HG03571 (cell line): Measurements from ENCODE around the gene MSMO1.
"Not testable (repeated sequence)": the region's sequence is repeated elsewhere in the genome, so short reads cannot be mapped to it uniquely, and the experiment has no call there.

Source experiments
- ATAC-seq: cut with Tn5 transposase; IDR thresholded peaks from one replicate; pipeline ENCODE4 v1.9.1; 2021; ENCODE audit not compliant: unreplicated experiment

MSMO1 gene

DNA sequence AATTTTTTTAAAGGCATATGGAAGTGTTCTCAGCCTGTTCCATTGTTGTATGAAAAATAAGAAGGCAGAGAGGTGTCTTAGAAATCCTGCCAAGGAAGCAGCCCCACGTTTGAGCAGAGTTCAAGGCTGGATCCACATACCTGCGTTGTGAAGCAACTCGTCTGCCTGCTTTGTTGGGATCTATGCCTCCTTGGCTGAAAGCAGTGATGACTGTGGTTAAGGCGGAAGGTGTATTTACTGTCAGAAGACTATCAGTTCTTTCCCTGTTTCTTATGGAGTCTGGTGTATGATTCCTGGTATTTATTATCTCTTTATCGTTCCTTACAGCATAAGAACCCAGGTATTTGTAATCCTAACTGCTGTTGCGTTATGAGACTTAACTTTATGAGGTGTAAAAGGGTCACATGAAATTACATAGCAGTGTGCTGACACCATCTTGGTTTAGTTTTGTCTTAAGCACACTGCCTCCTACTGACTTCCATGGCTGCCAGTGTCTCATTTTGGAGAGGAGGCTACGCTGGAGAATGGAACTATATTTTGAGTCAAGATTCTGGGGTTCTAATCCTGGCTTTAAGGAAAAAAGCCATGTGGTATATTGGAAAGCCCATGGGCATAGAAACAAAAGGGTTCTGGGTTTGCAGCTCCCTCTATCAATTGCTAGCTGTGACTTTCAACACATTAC is 3.1 kb upstream of the MSMO1 start:
- no peak for ATAC-seq

DNA sequence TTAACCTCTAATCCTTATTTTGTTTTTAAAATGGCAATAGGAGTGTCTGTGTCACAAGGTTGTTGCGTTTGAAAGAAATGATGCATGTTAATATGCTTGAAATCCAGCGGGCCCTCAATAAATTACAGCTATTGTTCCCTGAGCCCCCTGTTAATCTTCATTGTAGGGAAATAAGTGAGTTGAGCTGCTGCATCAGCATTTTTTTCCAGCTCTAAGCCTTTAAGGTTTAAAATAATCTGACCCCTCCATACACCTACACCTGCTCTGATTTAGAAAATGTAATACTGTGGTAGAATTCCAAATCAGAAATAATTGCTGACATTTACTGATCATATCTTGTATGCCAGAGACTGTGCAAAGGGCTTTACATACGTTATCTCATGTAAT is 2.6 kb upstream of the MSMO1 start:
- ATAC-seq = no peak

DNA sequence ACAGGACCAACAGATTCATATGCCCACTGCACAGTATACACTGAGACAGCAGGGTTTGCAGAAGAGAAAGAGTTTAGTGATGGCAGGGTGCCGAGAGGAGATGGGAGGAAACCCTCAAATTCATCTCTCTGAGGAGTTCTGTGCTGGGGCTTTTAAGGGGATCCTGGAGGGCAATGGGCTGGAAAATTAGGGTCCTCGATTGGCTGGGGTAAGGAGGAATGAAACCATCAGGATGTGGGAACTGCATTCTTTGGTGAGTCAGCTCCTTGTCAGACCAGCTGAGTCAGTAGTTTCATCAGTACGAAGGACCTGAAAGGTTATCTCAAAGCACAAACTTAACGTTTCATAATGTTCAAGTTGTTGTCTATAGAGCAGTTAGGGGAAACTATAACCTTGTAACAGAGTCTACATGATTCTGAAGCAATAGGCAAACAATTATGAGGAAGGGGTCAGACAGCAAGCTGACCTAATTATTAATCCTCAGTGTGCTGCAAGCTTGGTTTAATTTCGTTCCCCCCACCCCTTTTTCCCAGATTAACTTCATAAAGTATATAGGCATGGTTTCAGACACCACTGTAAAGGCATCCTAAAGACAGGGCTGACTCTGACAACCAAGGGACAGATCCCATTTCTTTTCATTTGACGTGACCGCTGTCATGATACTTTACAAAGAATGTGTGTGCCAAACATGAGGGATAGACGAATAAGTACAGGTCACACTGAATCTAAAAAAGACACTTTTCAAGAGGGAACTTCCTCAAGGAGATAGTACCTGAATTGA is 1.5 kb upstream of the MSMO1 start:
- no peak for ATAC-seq

DNA sequence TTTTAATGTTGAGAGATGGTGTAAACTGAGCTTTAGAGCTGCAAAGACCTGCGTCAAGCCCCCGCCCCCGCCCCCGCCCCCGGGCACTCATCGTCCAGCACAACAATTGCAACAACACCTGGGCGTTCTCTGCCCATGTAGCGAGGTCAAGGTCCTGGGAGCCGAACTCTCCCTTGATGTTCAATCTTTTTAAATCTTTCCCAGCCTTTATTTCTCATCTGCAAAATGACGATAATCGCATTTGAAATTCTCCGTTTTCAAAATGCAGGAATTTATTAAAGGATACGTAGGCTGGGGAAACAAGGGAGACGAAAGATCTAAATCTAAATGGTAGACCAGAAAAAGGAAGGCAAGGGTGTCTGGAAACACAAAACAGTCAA is 648 bp upstream of the MSMO1 start:
- no peak for ATAC-seq

DNA sequence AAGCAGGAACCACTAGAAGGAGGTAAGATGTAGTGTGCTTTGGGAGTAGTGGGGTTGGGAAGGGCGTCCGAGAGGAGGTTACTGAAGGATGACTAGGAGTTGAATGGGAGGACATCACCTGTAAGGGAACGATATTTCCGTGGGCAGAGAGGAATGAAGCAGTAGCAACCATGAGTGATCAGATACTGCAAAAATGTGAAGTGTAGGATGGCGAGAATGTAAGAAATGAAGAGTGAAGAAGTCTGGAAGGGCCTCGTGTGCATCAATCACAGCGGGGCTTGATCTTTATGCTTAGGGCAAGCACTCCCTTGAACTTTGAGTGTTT is 594 bp downstream of the MSMO1 start:
- ATAC-seq = no peak

DNA sequence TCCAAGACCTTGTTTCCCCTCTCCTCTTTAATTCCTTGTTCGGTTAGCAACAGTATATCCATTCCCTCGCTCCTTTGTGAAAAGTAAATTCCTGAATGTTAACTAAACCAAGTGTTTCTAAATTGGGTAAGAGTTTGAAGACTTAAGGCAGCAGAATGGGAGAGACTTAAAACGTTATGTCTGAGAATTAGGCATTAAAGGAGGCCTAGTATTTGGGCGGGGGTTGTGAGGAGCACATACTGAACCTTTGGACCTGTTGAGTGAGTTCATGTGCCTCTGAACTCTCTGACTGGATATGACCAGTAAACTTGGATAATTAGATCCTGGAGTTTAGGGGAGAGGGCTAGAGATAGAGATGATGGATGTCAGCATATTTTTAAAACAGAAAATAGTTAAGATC is 1.2 kb downstream of the MSMO1 start:
- no peak for ATAC-seq

DNA sequence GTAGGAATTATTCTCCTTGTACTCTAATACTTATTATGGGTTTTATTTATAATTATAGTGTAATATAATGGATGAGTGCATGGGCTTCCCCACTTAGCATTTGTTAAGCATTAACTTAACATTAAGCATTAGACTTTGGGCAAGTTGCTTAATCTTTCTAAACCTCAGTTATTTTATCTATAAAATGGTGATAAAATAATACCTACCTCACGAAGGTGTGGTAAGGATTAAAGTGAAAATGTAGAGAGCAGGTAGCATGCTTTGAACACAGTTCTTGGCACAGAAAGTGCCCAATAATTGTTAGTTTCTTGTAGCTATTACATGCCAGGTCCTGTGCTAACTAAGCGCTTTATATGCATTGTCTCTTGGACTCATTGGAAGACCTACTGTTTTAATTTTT is 2.6 kb downstream of the MSMO1 start:
- no peak for ATAC-seq

DNA sequence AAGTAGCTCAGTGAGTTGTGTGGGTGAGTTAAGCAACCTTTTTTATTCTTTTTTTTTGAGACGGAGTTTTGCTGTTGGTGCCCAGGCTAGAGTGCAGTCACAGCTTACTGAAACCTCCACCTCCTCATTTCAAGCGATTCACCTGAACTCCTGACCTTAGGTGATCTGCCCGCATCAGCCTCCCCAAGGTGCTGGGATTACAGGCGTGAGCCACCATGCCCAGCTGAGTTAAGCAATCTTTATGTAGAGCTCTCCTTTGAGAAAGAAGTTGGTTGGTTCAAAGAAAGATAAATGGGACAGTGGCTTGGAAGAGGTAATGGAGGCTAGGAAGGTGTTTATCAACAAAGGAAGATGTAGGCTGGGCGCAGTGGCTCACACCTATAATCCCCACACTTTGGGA is 3.2 kb downstream of the MSMO1 start:
- no peak for ATAC-seq

DNA sequence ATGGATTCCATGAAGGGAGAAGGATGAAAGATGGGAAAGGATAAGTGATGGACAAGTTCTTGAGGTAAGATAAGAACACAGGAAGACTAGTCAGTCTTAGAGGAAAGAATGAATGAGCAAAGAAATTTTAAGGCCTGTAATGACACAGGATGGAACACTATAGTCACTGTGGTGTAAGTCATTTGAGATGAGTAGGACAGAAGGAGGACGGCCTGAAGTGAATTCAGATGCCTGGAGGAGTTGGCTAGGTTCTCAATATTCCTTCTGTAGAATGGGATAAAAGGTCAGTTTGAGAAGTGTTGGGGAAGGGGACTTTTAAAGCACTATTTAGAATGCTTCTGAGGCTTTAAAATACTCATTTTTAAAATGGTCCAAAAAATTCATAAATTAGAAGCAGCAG is 3.9 kb downstream of the MSMO1 start:
- no peak for ATAC-seq

DNA sequence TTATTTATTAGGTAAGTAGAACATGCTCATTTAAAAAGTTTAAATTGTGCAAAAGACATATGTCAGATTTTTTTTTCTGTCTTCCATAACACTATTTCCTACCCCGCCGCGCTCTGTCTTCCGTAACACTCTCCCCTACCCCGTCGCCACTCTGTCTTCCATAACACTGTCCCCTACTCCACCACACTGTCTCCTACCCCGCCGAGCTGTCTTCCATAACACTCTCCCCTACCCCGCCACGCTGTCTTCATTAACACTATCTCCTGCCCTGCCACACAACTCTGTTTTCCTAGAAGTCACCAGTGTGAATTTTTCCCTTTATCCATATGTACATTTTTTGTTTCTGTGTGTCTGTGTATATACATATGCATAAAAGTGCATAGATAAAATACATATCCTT is 4.4 kb downstream of the MSMO1 start:
- no peak for ATAC-seq

DNA sequence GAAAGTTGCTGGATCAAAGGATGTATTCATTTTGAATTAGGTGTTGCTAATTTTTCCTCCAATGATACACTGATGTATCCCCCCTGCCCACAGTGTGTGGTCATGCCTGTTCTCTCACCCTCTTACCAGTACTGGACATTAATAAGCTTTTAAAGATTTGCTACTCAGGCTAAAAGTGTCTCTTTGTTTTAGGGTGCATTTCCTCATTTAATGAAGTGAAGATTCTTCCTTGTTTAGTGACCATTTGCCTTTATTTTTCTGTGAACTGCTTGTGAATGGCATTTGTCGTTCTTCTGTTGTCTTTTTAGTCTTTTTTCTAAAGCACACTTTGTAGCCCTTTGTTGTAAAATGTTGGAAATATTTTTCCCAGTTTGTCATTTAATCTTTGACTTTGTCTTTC is 5.0 kb downstream of the MSMO1 start:
- ATAC-seq = no peak

DNA sequence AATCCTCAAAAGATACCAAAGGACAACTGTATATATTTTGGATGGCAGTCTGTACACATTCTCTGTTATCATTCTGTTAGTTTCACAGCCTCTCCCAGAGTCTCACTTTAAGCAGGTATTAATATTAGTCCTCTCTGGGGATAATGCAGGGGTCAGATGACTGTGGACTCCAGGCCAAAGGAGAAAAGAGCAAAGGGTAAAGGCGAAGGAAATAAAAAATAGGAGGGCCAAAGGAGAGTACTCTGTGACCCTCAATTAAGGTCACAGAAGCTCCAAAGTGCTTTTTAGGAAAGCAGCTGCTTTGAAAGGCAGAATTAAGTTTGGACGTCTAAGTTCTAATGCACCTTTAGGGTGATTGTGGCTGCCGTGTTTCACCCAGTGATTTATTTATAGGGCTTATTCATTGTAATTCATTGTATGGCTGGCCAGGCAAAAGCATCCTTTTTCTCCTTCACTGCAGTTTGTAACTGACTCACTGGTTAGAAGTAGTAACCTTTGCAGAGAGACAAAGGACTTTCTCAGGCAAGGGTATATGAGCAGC is 7.8 kb downstream of the MSMO1 start:
- no peak for ATAC-seq

DNA sequence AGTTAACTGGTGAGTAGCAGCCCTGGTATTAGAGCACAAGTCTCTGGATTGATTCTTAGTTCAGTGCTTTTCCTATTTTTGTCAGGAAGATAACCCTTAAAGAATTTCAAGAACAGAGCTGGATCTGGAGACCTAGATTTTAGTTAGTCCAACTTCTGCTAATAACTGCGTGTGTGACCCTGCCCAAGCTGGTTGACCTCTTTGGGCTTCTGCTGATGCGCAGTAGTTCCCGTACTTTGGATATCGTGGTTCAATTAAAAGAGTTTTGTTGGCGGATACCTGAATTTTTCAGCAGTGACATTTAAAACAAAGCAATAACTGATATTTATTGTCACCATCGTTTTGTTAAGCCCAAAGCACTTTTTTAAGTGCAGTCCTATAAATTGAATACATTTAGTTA is 9.3 kb downstream of the MSMO1 start:
- ATAC-seq = no peak

DNA sequence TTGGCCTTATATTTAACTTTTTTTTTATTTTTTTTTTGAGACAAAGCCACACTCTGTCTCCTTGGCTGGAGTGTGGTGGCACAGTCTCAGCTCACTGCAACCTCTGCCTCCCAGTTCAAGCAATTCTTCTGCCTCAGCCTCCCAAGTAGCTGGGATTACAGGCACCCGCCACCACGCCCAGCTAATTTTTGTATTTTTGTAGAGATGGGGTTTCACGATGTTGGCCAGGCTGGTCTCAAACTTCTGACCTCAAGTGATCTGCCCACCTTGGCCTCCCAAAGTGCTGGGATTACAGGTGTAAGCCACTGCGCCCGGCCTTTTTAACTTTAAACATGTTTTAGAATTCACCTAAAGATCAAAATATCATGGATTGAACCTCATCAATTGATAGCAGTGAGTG is 14.9 kb downstream of the MSMO1 start:
- ATAC-seq = not testable (repeated sequence)

DNA sequence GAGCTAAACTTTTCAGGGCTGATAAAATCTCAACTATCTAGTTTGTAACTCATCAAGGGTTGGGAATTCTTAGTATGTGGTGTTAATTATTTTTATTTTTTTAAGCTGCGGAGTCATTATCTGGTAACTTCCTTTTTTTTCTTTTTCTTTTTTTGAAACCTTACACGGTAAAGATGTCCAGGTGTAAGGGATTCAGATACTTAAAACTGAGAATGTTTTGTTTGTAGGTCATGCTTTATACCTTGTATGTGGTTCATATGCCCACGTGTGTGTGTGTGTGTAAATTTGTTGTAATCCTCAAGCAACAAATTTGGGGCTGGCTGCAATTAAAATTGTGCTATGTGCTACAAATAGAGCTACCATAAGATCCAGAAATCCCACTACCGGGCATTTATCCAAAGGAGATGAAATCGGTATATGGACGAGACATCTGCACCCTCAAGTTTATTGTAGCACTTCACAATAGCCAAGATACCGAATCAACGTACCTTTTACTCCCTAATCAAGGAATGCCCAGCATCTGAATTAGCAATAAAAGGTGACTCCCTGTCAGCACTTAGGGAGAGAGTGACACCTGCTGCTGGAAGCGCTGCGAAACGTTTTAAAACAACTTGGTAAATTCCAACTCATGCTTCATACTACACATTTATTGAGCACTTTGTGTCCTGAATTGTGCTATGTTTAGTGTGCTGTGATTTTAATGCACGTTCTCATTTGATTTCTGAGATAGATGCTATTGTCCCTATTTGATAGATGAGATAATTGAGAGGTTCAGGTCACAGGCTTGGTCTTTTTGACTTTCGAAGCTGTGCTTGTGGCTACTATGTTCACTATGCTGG is 16.1 kb downstream of the MSMO1 start:
- ATAC-seq = no peak

DNA sequence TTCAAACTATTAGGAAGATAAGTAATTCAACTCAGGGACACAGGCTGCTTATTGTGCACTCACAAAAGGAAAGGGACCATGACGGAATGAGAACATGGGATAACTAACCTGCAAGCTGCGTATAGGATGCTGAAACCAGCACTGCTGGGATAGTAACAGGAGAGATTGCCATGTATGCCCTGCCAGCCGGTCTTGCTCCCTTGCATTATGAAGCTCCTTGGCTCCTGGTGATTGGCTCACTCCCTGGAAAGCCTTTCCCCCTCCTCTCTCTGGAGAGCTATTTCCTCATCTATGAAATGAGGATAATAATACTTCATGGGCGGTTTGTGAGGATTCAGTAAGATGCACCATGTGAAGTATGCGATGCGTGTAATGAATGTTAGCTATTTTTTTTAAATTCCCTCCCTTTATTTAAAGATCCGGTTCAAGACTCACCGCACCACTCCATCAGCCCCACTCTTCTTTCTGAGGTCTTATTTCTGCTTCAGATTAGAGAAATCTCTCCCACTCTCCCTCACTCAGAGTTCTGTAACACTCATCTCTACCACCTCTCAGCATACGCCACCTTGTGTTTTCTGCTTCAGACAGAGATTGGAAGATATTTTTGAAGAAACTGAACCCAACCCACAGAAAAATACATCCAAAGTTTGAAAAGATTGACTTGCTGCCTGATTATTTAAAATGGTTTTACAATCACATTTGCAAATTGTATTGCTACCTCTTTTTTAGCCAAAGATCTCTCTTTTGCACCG is 18.4 kb downstream of the MSMO1 start:
- no peak for ATAC-seq

DNA sequence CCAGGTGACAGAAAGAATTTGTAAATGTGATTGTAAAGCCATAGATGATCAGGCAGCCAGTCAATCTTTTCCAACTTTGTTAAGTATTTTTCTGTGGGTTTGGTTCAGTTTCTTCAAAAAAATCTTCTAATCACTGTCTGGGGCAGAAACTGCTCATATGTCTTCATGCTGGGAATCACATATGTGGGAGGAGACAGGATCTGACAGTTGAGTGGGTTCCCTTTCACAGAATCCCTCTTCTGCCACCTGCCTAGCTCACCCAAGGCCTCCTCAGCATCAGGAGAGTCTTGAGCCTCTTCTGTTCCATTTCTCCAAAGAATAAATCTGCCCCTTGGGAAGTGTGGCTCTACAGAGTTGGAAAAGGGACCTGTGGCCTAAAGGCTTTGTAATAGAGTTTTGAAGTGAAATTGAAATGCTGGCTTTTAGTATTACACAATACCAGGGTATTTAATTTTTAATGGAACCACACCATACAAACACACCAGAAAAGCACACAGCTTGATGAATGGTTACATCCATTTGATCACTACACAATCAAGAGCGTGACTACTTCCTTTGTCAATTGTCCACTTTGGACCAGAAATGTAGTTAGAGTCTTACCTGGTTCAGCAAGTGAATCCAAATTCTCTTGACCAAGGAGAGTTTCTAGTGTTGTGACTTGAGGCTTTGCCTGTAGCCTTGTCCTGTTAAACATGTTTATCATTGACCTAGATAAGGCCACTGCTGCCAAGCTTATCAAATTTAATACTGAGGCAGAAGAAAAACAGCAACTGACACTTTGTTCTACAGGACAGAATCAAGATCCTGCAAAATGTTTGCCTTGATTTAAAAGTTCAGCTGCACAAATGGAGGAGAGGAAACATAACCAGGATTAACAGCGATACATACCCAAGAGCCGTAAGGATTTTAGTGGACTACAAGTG is 20.4 kb downstream of the MSMO1 start:
- ATAC-seq = no peak

DNA sequence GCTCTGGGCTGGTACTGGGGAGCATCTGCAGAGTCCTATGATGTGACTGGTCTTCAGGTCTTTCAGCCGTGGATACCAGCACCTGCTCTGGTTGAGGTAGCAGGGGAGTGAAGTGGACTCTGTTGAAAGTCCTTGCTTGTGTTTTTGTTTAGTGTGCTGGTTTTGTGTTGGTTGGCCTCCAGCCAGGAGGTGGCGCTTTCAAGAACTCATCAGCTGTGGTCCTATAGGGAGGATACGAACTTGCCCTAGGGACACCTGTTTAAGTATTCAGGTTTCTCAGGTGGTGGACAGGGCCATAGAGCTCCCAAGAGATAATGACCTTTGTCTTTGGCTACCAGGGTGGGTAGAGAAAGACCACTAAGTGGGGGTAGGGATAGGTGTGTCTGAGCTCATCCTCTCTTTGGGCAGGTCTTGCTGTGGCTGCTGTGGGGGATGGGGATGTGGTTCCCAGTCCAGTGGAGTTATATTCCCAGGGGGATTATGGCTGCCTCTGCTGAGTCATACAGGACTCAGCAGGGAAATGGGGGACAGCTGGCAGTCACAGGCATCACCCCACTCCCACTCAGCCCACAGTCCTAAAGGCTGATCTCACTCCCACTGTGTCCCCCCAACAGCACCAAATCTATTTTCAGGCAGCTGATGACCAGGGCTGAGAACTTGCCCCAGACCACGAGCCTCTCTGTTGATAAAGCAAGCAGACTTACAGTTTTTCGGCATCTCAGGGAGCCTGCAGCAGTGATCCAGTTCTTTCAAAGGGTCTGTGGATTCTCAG is 24.1 kb downstream of the MSMO1 start:
- ATAC-seq = no peak

DNA sequence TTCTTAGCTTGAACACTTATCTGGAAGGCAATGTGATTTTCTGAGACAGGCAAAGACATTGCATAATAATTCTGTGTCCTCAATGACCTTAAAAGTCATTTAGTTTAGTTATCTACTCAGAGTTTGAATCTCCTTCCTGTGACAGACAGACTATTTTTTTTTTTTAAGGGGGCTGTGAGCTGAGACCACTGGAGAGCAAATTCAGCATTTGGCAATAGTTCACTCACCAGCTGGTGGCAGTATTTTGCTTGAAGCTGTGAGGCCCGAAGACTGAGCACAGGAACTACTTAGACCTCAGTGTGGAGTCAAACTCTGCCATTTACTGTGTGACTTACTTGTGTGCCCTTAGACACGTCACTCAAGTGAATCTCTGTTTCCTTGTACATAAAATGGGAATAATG is 28.4 kb downstream of the MSMO1 start:
- no peak for ATAC-seq
